Astrocyte of the cerebellum (primary cell): ENCODE data around the gene AZGP1.

Source experiments
- DNase-seq: peaks from one replicate; pipeline ENCODE4 v3.0.0-alpha.2; 2011; ENCODE audit warnings: low read depth
- H3K4me3 ChIP-seq: 2 replicates; pipeline ENCODE4 v1.5.1; 2011; ENCODE audit warnings: mild to moderate bottlenecking, low read depth, low read length, moderate library complexity
- in situ Hi-C: cut with HindIII; loops from 2 replicates; pipeline ENCODE4 v1.10.0; 2017; ENCODE audit warnings: low sequenced_read_pairs
- TF ChIP-seq, protein P1 (sequence below): IDR thresholded peaks from 2 replicates; pipeline ENCODE4 v1.5.1; 2012; ENCODE audit warnings: low read length, low read depth, moderate library complexity, mild to moderate bottlenecking; ENCODE audit errors: missing control alignments

Gene AZGP1

DNA sequence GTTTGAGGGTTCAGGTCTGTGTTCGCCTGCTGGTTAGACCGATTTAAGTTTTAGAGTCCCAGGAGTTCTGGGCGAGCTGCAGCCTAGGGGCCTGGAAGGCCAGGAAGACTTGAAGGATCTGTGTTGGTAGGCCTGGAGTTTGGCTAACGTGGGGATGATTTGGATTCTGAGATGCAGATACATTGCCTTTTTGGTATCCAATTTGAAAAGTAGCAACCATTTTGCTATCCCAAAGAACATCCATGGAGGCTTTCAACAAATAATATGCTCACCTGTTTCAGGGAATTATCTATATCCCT is 56.1 kb downstream of the AZGP1 start:
- no peak for DNase-seq
- TF ChIP-seq, protein P1, sequence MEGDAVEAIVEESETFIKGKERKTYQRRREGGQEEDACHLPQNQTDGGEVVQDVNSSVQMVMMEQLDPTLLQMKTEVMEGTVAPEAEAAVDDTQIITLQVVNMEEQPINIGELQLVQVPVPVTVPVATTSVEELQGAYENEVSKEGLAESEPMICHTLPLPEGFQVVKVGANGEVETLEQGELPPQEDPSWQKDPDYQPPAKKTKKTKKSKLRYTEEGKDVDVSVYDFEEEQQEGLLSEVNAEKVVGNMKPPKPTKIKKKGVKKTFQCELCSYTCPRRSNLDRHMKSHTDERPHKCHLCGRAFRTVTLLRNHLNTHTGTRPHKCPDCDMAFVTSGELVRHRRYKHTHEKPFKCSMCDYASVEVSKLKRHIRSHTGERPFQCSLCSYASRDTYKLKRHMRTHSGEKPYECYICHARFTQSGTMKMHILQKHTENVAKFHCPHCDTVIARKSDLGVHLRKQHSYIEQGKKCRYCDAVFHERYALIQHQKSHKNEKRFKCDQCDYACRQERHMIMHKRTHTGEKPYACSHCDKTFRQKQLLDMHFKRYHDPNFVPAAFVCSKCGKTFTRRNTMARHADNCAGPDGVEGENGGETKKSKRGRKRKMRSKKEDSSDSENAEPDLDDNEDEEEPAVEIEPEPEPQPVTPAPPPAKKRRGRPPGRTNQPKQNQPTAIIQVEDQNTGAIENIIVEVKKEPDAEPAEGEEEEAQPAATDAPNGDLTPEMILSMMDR, result no peak
- H3K4me3 ChIP-seq, result peak overlapping the region; percentile 67
- in situ Hi-C loops, result loop anchor here (5.0 kb wide), 1 partner anchor 78 kb away; no protein-coding TSS in a partner anchor

DNA sequence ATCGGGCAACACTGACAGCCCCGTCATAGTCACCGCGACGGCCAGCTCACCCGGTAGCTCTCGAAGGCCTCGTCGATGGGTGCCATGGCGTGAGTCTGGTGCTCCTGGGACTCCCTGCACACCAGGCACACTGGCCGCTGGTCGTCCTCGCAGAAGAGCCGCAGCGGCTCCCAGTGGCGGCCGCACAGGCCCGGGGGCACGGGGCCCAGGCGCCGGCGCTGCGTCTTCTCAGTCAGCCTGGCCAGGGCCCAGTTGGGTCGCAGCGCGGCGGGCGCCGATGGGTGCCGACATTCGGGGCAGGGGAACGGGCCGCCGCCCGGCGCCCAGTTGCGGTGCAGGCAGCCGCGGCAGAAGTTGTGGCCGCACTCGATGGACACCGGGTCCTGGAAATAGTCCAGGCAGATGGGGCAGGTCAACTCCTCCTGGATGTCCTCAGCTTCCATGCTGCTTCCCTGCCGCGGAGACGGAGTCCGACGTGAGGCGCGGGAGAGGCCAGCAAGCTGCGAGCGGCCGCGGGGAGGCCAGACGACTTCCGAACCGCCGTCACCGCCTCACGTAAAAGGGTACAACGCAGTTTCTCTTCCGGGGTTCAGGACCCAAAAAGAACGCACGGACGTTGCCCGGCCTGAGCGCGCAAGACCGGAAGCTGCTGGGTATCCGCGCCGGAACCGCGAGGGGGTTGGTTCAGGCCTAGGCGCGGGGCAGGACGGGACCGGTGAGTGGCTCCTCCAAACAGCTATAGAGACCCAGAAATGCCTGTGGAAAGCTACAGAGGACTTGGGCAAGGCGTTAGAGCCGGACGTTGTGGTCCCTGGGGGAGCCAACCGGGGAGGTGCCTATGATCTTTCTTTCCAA is 56.6 kb downstream of the AZGP1 start, which contains the start of gene TRIM4:
TRIM4 (minus strand) TSS at position 572 of the 855 bp plus-strand sequence; CDS start at position 443, 129 bp downstream.
- peak within 1 kb of the TSS; percentile 67 for H3K4me3 ChIP-seq
- in situ Hi-C loops, result no loop called here
- DNase-seq, result peak; percentile 57
- TF ChIP-seq, protein P1, result peak; percentile 25
